ENCODE results near the gene UBE2N. TPM values are rescaled to one million over a fixed set of nuclear protein-coding genes. Genes with fewer than 3 reads are reported as not detected.

UBE2N gene
- total and polyA plus RNA-seq, 2 of the 8 experiments (the other 6 are each of a cell fraction or from before 2014, with no cell fraction given), result 108 to 225 TPM

DNA sequence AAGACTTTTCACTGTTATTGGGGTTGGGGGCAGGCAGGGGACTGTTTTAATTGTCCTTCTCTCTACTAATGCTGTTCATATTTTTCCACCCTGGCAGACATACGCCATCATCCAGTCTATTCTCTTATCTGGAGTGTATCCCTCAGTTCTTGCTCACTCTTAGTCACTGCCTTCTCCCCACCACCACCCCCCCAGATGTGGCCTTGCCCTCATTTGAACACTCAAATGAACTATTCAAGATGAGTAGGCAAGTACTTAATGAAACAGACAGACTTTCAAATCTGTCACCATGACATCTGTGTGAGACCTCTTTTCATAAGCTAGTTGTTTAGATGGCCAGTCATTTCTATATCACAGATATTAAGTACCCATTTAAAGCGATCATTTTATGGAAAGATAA is 54.0 kb downstream of the UBE2N start:
- H2BK120ac ChIP-seq (replicated peaks; ENCODE audit: low read depth, low read length), result no peak overlapping the region
- H3K4me1 ChIP-seq (replicated peaks in 1 of 4; ENCODE audit: control insufficient read depth in 3 of 4, insufficient read depth in 4 of 4, low read length in 3 of 4), result no peaks in the 10 kb centered on the region
- TF ChIP-seq GABPA (IDR thresholded peaks at IDR 0.05; ENCODE audit: borderline replicate concordance, insufficient read depth, low read length) (no peak), SIN3A (conservative IDR thresholded peaks at IDR 0.05 in 1 of 2, IDR thresholded peaks at IDR 0.05 in 1 of 2; ENCODE audit: low read depth in 1 of 2, low read length in 2 of 2) (no peak), KDM4A (IDR thresholded peaks at IDR 0.05; ENCODE audit: low read depth, low read length, severe bottlenecking) (no peak), HDAC6 (IDR thresholded peaks at IDR 0.05; ENCODE audit: low read depth, low read length) (no peak), RFX5 (IDR thresholded peaks at IDR 0.05; ENCODE audit: borderline replicate concordance, low read depth, low read length) (no peak), SIRT6 (IDR thresholded peaks at IDR 0.05; ENCODE audit: low read length) (no peak)
- H3K9me3 ChIP-seq (ENCODE audit: insufficient read depth in 2 of 2, low read depth in 1 of 2, low read length in 1 of 2), result no peaks in the 10 kb centered on the region
- no peaks in the 10 kb centered on the region for H3K27me3 ChIP-seq (replicated peaks in 1 of 4; ENCODE audit: control insufficient read depth in 3 of 4, extremely low read depth in 1 of 4, insufficient read depth in 3 of 4, low read length in 3 of 4)
- FAIRE-seq (no peak), DNase-seq (ENCODE audit: low read depth in 1 of 2, low spot score in 2 of 2) (no peak)
- H3K27ac ChIP-seq (ENCODE audit: low read depth, low read length), result no peak overlapping the region
- CTCF ChIA-PET (ENCODE audit: partially characterized antibody), result interaction anchor here (0.6 kb wide), 1 partner anchor 60 kb away, joined by 3 read pairs; no protein-coding TSS in a partner anchor
- POLR2A ChIA-PET (ENCODE audit: partially characterized antibody), result no interaction called here
- peaks cover 38 to 90% of the 10 kb centered on the region in 2 experiments for H3K79me2 ChIP-seq (ENCODE audit: control insufficient read depth in 1 of 2, insufficient read depth in 2 of 2, low read length in 2 of 2)
- no peak overlapping the region for H2BK5ac ChIP-seq (ENCODE audit: low read depth, low read length)
- H3K23ac ChIP-seq (ENCODE audit: insufficient read length), result no peak overlapping the region
- no peak overlapping the region for H4K5ac ChIP-seq (ENCODE audit: insufficient read length, low read depth, low read length)
- WGBS, 2 experiments (ENCODE audit: extremely low coverage in 1 of 2, insufficient coverage in 1 of 2, insufficient read length in 1 of 2, insufficient replicate concordance in 2 of 2, low coverage in 1 of 2, low lambda C conversion rate in 2 of 2, missing lambda C conversion rate in 1 of 2), result 91% methylated on average over 2 of the region's 2 CpGs; no CpG with 5 or more reads in 1 of the 2 experiments
- peaks cover 3 to 7% of the 10 kb centered on the region in 2 experiments for H4K20me1 ChIP-seq (replicated peaks in 1 of 2; ENCODE audit: control insufficient read depth in 1 of 2, insufficient read depth in 2 of 2, low read length in 2 of 2)
- H3K14ac ChIP-seq (ENCODE audit: insufficient read length), result no peak overlapping the region
- H3K56ac ChIP-seq (replicated peaks; ENCODE audit: insufficient read length, low read depth, low read length), result no peak overlapping the region
- H4K91ac ChIP-seq (replicated peaks; ENCODE audit: insufficient read length, low read length), result no peak overlapping the region
- no peak overlapping the region for H3K4me3 ChIP-seq (ENCODE audit: extremely low read depth in 1 of 4, insufficient read depth in 2 of 4, low read depth in 3 of 4, low read length in 4 of 4)
- no peaks in the 10 kb centered on the region for H3K36me3 ChIP-seq (ENCODE audit: control insufficient read depth in 2 of 4, insufficient read depth in 4 of 4, low read length in 3 of 4)
- 0 out of 2 replicates have a peak, but pooled peaks cover 4% of the 10 kb centered on the region for H3K79me1 ChIP-seq (ENCODE audit: low read depth, low read length)
- H2AK5ac ChIP-seq (ENCODE audit: low read depth, low read length), result no peak overlapping the region
- H2BK12ac ChIP-seq (ENCODE audit: low read depth, low read length), result no peak overlapping the region
- H2BK20ac ChIP-seq (ENCODE audit: low read length), result no peak overlapping the region
- no peak overlapping the region for H3K4me2 ChIP-seq (ENCODE audit: insufficient read depth in 1 of 2, low read depth in 2 of 2, low read length in 2 of 2)
- H2AFZ ChIP-seq (ENCODE audit: low read length), result no peak overlapping the region
- H3K9ac ChIP-seq (replicated peaks in 1 of 4; ENCODE audit: extremely low read depth in 1 of 4, low read depth in 3 of 4, low read length in 3 of 4), result no peak overlapping the region
- H3K23me2 ChIP-seq (ENCODE audit: low read depth, low read length), result no peaks in the 10 kb centered on the region
- H3K4ac ChIP-seq (replicated peaks; ENCODE audit: insufficient read length, low read depth, low read length), result no peak overlapping the region
- H2BK15ac ChIP-seq (ENCODE audit: low read length), result no peak overlapping the region
- no peak overlapping the region for H4K8ac ChIP-seq (ENCODE audit: extremely low read depth, insufficient read depth, low read length)
- no peak overlapping the region for H3K18ac ChIP-seq (ENCODE audit: extremely low read depth, low read length)
